GM19452 (cell line): Measurements from ENCODE around the gene SF3B6.
"Not testable (repeated sequence)": the region's sequence is repeated elsewhere in the genome, so short reads cannot be mapped to it uniquely, and the experiment has no call there.

Experiments
- ATAC-seq: cut with Tn5 transposase; IDR thresholded peaks from one replicate; pipeline ENCODE4 v1.9.1; 2021; ENCODE audit not compliant: unreplicated experiment

Gene SF3B6

DNA sequence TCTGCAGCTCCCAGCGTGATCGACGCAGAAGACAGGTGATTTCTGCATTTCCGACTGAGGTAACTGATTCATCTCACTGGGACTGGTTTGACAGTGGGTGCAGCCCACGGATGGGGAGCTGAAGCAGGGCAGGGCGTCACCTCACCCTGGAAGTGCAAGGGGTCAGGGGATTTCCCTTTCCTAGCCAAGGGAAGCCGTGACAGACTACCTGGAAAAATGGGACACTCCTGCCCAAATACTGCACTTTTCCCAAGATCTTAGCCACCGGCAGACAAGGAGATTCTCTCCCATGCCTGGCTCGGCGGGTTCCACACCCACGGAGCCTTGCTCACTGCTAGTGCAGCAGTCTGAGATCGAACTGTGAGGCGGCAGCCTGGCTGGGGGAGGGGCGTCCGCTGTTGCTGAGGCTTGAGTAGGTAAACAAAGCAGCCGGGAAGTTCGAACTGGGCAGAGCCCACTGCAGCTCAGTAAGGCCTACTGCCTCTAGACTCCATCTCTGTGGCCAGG lies 19.1 kb upstream of the SF3B6 start:
- ATAC-seq: not testable (repeated sequence)

DNA sequence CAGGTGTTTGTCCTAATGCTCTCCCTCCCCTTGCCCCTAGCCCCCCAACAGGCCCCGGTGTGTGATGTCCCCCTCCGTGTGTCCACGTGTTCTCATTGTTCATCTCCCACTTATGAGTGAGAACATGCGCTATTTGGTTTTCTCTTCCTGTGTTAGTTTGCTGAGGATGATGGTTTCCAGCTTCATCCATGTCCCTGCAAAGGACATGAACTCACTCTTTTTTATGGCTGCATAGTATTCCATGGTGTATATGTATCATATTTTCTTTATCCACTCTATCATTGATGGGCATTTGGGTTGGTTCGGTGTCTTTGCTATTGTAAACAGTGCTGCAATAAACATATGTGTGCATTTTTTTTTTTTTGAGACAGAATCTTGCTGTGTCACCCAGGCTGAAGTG lies 17.1 kb upstream of the SF3B6 start:
- ATAC-seq: not testable (repeated sequence)

DNA sequence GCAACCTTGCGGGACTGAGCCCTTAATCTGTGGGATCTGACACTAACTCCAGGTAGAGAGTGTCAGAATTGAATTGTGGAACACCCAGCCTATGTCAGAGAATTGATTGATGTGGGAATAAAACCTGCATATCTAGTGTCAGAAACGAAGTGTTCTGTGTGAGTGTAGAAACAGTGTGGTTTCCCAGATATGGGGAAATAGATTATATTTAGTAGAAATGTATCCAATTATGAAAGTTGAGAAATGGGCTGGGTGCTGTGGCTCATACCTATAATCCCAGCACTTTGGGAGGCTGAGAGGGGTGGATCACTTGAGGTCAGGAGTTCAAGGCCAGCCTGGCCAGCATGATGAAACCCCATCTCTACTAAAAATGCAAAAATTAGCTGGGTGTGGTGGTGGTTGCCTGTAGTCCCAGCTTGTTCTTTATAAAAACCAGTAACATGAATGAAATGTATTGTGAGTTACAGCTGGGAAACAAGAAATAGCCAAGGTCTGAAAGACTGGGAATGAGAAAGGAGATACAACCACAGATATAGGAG lies 12.8 kb upstream of the SF3B6 start:
- no peak for ATAC-seq

DNA sequence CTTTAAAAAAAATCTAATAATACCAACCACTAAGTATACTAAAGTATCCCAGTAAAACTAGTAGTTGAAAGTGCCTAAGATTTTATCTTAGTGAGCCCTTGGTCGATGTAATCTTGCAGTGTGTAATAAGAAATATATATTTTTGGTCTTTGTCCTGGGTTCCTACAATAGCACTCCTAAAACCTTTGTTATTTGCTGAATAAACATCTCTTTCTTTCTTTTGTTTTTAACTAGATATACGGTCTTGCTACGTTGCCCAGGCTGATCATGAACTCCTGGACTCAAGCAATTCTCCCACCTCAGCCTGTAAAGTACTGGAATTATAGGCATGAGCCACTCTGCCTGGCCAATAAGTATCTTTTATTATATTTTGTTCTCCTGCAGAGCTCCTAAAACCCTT lies 10.9 kb upstream of the SF3B6 start:
- no peak for ATAC-seq

DNA sequence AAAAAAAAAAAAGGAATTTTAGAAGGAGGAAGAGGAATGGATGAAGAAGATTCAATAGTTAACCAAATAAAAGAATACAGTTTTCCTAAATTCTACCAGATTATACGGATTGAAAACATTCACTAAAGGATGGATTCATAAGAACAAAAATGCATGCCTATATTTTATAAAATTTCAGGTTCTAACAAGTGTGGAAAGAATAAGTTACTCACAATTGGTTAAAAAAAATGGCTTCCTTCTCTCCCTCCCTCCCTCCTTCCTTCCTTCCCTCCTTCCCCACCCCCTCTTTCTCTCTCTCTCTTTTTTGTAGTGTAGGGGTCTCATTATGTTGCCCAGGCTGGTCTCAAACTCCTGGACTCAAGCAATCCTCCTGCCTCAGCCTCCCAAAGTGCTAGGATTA lies 10.1 kb upstream of the SF3B6 start:
- no peak for ATAC-seq

DNA sequence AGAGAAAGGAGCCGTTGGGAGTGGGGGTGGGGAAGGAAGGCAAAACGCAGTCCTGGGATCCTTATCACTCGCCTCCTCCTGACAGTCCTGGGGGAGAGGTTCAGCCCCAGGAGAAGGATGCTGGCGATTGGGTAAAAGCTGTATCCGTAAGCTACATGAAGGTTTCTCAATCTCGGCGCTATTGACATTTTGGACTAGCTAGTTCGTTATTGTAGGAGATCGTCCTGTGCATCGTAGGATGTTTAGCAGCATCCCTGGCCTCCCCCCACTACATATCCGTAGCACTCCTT lies 9.0 kb upstream of the SF3B6 start:
- no peak for ATAC-seq

DNA sequence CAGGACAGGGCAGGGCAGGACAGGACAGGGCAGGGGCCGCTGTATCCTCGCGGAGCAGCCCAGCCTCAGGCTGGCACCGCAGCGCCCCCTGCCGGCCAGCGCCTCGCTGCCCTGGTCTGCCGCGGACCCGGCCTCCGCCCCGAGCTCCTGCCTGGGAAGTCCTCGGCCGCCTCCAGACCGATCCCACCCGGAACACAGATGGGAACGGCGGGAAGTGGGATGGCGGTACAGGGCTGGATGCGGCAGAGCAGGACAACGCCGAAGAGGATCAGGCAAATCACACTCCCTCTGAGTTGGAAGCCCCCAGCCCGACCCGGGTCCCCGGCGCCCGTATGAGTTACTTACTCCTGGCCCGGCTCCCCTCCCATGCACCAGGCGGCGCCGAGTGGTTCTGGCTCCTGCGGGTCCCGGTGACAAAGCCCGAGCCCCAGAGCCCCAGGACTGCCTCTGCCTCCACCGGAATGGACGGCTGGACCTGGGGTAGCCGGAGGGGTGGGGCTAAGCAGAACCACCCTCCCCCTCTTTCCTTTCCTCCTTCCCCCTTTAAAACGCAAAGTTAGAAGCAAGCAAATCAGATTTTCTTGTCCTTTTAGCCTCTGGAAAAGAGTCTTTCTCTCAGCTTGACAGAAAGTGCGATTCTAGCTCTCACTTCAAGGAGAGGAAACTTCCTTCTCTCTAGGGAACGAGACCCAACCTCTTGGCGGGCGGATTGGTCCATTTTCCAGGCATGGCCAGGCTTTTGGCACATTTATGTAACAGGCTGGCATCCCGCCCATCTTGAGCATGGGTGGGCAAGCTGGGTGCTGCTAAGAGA lies 8.5 kb upstream of the SF3B6 start, which contains the start of gene TP53I3:
Gene TP53I3, minus strand, starts transcription at position 449 of the 814 bp plus-strand sequence. CDS start 508 bp downstream, outside the sequence.
- peak; percentile 71 for ATAC-seq

DNA sequence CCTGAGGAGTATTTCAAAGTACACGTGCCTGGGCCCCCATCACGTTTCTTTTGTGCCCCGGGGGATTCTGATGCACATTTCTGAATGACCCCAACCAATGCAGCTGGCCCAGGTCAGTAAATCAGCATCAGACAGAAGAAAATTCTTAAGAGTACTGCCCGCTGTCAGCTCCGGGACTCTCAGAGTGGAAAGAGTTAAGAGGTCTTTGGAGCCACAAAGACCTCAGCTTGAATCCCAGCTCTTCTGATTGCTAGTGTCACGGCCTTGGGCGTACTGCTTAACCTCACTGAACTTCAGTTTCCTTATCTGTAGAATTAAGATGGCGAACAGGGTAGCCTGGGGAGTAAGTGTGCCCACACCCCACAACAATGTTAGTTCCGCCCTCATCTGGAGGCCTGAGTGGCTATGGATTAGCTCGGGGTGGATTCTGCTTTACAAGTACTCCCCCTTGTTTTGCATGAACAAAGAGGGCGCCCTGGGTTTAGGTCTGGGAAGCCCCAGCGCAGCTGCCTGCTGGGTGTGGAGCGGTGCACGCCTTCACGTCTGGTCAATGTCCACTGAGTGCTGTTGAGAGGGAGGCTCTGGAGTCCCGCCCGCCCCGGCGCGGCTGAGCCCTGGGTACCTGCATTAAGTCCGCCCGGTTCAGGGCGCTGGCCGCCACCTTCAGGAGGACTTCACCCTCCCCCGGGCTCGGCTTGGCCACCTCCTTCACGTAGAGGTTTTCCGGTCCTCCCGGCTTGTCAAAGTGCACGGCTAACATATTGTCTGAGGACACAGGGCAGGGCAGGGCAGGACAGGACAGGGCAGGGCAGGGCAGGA lies 7.7 kb upstream of the SF3B6 start:
- peak; percentile 79 for ATAC-seq

DNA sequence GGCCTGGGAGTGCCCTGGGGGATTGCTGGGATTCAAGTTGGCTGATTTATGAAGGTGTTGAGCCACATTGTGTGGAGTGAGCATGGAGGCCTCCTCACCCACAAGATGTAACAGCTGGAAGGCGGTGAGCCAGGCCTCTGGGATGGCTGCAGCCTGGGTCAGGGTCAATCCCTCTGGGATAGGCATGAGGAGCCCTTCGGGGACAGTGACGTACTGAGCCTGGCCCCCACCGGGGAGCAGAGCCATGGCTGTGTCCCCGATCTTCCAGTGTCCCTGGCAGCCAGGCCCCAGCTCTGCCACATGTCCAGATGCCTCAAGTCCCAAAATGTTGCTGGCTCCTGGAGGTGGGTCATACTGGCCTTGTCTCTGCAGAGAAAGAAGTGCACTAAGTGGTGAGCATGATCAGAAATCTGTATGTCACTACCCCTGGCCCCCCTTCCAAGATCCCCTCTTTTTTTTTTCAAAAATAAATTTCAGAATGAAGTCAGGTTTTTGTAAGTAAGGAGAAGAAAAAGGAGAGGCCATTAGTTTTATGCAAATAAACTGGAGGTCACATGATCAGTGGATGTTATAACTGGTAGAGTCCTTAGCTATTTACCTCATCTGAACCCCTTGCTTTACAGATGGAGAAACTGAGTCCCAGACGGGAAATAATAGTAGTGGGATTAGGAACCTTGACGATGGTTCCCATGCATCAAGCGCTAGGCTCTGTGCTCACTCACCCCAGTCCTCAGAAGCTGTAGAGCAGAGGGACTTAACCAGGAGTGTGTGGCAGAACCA lies 6.9 kb upstream of the SF3B6 start:
- no peak for ATAC-seq

DNA sequence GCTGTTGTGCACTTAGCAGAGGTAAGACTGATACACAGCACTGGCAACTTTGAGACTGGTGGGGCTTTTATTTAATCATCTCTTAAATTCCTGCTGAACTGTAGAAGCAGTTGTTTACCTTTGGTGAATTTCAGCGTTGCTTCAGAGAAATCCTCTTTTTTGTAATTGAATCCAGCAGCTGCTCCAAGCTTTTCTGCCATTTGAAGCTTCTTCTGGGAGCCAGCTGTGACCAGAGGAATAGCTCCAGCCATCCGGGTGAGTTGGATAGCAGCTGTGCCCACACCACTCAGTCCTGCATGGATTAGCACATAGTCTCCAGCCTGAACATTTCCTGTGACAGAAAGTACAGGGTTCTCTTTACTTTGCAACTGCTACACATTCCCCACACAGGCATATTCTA lies 4.6 kb upstream of the SF3B6 start:
- no peak for ATAC-seq

DNA sequence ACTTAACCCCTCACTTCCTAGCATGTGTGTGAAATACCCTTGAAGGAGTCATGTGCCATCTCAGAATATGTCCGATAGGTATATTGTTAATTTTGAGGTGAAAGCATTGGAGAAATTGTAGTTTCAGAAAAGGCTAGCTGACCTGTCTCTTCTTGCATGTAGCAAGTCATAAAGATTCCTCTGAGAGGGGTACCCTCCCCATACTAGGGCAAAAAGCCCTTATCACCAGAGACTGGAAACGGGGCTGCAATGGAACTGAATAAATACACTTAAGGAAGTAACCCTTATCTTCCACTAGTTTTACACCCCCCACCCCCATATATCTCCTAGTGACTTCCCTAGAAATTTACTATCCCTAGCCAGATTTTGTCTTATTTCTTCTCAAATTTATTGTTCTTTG lies 1.8 kb upstream of the SF3B6 start:
- no peak for ATAC-seq

DNA sequence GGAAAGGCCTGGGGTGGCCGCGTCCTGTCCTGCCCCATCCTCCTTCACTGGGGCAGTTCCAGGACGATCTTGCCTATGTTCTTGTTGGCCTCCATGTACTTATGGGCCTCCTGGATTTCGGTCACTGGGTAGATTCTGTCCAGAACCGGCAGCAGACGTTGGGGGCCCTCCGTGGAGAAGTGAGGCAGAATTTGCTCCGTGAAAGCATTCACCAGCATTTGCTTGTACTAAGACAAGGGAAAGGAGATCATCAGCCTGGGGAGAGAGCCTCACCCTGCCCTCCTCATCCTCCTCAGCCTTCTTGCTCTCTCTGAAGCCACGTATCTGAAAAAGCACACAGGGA lies 1.4 kb upstream of the SF3B6 start:
- ATAC-seq: no peak

DNA sequence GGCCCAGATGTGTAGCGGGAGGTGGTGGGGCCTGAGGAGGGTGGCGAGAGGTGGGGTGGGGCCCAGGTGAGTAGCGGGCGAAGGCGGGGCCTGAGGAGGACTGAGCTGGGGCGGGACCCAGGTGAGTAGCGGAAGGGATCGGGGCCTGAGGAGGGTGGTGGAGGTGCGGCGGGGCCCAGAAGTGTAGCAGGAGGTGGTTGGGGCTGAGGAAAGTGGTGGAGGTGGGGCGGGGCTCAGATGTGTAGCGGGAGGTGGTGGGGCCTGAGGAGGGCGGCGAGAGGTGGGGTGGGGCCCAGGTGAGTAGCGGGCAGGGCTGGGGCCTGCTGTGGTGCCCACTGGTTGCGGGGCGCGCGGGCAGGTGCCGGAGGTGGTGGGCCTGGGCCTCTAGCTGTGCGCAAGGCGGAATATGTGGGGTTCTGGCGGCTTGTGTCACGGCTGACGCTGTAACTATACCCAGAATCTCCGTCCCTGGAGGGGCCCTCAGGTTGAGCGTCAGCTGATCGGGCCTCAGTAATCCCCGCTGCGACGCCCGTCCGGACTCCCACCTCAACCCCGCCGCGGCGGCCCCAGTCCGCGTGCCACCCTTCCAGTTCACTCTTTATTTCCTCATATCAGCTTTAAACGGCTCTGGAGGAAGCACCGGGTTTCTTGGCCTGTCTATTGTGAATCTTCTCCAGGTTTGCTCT lies 866 bp upstream of the SF3B6 start:
- peak; percentile 19 for ATAC-seq

DNA sequence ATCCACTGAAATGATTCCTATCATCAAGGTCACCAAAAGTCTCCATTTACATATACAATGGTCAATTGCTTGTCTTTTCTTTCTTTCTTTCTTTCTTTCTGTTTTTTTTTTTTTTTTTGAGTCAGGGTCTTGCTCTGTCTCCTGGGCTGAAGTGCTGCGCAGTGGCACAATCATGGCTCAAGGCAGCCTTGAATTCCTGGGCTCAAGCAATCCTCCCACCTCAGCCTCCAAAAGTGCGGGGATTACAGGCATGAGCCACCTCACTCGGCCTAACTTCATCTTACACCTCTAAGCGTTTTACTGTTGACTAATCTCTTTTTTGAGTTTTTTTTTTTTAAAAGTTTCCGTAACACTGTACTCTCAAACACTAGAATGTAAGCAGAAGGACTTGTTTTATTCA lies 867 bp downstream of the SF3B6 start:
- ATAC-seq: no peak

DNA sequence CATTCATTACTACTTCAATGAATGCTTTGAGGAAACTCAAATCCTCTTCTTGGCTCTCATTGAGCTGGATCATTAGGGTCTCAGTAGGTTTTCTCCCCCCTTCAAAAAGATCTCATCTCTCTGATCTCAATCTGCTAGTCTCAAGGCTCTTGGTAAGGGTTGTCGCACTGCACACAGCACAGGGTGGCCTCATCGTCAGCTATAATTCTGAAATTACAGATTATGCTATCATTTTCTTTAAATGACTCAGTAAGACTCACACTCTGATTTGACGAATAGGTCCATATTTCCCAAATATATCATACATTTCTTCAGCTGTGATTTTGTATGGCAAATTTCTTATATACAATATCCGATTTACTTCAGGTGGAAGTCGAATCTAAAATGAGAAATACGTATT lies 2.3 kb downstream of the SF3B6 start:
- no peak for ATAC-seq

DNA sequence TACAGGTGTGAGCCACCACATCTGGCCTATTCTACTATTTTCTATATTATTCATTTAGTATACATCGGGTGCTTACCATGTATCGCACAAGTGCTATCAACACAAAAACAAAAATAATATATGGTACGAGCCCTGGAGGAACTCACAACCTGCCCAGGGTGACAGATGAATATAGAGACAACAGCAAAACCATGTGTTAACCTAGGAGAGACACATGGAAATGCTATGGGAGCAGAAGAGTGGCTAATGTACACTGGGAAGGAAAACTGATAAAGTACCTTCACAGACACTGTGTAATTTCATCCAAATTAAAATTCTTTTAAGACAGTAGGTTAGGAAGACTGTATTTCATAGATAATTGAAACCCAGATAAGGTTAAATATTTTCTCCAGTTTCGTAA lies 3.9 kb downstream of the SF3B6 start:
- no peak for ATAC-seq

DNA sequence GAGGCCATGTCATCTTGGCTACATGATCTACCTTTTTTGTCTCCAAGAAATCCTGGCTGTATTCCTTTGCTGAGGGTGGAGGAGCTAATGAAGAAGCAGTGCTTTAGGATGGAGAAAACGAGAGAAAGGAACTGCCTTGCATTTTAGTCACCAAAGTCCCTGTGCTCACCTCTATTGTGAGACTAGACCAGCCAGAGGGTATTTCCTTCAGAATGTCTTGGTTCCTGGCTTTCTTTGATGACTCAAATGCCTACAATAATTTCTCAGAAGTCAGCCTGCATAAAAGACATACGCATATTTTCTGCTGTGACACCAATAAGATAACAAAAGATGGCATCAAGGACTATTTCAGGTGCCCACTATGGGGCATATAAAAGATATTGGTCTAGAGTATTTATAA lies 10.8 kb downstream of the SF3B6 start:
- no peak for ATAC-seq

DNA sequence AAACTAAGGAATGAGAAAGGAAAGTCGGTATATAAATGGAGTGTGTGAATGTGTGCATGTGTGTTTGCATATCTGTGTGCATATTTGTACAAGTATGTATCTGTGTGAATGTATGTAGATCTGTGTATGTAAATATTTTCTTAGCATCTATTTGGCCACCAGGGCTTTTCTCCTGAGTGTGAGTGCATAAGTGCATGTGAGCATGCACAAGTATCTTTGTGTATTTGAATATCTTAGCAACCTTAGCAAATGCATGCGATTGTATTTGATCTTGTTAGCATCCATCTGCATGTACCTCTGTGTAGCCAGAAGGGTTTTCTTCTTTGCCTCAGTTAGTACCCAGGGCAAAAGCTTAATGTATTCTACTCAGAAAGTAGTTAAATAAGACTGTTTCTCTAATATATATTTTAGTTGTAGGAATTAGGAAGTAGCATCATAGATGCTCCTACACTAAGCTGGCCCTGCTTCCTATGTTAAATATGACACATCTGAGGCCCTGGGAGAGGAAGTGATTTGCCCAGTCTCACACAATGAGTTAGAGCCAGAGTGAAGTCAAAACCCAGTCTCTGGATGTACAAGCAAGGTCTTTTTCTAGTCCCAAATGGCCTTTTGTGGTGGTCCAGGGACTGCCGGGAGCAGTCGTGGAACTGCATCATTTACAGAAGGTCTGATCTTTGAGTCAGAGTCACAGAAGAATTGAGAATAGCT lies 17.4 kb downstream of the SF3B6 start:
- ATAC-seq: no peak

DNA sequence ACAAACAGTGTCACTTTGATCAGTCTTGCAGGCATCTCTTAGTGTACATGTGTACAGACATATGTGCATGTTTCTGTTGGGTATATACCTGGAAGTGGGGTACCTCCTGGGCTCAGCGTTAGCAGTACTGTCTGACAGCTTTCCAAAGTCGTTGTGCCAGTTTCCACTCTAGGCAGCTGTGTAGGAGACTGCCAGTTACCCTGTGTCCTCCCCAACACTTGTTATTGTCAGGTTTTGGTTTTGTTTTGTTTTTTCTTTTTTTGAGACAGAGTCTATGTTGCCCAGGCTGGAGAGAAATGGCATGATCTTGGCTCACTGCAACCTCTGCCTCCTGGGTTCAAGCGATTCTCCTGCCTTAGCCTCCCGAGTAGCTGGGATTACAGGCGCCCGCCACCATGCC lies 20.4 kb downstream of the SF3B6 start:
- ATAC-seq: no peak

DNA sequence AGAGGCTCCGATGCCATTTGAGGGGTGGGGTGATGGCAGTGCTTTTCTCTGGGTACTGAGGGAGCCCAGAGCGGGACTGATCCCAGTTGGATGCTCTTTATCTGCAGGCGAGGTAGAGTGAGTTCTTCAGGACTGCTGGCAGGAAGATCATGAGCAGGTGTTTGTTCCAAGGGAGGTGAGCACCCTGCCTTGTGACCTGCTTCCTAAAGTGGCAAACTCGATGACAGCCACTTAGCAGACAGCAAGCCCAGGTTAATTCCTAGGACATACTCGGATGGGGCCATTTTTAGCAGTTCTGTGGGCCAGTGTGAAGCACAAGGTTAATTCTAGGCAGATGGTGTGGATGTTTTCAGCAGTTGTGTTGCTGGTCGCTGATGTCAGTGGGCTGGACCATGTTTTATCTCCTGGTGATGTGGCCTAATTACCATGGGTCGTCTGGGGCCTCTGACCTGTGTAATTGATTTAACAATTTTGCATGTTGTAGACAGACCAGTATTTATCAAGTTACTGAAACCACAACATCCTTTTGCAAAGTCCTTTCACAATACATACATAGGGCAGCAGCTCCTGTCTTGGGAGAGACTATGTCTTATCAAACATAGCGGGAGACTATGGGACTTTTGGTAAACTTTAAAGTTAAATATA lies 21.6 kb downstream of the SF3B6 start:
- ATAC-seq: no peak
